Measurements from ENCODE around the gene SPTSSB. TPM values are rescaled to one million over a fixed set of nuclear protein-coding genes. Genes with fewer than 3 reads are reported as not detected.

SPTSSB gene
- total and polyA plus RNA-seq, 11 donors, result 0.09 to 0.58 (median 0.36) TPM; not detected in 5

DNA sequence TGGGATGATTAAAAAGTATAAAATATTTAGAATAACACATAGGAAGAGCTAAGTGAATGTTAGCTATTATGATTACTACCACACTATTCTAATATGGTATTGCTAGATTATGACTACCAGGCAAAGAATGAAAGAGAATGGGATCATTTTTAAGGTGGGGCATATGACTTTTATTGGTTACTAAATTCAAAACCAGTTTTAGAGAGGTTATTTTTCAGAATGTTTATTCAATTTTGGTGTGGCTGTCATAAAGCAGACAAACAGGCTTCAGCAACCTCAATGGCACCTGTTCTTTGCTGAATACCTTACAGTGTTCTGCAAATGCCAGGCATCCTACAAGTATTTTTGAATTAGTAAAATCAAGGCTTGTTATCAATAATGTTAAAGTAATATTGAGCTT lies 12.8 kb downstream of the SPTSSB start:
- ATAC-seq, result no peak
- Histone ChIP-seq H3K4me1 (no peaks in the 10 kb centered on the region), H3K36me3 (no peaks in the 10 kb centered on the region), H3K27ac (no peak overlapping the region), H3K9me3 (no peaks in the 10 kb centered on the region), H3K4me3 (no peak overlapping the region), H3K27me3 (peaks cover 0 to 3% (median 0%) of the 10 kb centered on the region in 9 donors)
- TF ChIP-seq, protein P1, sequence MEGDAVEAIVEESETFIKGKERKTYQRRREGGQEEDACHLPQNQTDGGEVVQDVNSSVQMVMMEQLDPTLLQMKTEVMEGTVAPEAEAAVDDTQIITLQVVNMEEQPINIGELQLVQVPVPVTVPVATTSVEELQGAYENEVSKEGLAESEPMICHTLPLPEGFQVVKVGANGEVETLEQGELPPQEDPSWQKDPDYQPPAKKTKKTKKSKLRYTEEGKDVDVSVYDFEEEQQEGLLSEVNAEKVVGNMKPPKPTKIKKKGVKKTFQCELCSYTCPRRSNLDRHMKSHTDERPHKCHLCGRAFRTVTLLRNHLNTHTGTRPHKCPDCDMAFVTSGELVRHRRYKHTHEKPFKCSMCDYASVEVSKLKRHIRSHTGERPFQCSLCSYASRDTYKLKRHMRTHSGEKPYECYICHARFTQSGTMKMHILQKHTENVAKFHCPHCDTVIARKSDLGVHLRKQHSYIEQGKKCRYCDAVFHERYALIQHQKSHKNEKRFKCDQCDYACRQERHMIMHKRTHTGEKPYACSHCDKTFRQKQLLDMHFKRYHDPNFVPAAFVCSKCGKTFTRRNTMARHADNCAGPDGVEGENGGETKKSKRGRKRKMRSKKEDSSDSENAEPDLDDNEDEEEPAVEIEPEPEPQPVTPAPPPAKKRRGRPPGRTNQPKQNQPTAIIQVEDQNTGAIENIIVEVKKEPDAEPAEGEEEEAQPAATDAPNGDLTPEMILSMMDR (IDR thresholded peaks at IDR 0.05), result no peak
- no peak for TF ChIP-seq POLR2A (IDR thresholded peaks at IDR 0.05)
- intact Hi-C loops (cut with DNase I), result no loop called here
- no peak for DNase-seq

DNA sequence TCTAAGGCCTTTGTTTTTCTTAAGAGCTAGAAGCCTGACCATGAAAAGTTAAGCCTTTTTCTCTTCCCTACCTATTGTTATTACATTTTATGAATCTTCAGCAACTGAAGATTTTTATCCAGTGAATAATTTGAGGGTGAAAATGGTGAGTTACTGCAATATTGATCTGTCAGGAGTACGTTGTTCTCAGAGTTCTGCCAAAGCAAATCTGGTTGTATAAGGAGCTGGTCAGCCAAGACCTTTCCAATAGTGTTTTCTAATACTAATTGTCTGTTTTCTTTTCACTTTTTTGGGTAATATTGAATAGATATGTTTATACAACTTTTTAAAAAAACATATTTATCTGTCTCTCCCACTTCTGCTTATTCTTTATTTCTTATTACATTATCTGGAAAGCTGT lies 15.0 kb downstream of the SPTSSB start:
- H3K27ac ChIP-seq, result no peak overlapping the region
- no peaks in the 10 kb centered on the region for H3K4me1 ChIP-seq
- WGBS, 4 donors, result 79 to 88% (median 82%) methylated on average over 1 of the region's 1 CpG
- TF ChIP-seq POLR2A (IDR thresholded peaks at IDR 0.05), result no peak
- TF ChIP-seq, protein P1 (IDR thresholded peaks at IDR 0.05), result no peak
- DNase-seq, result no peak
- H3K27me3 ChIP-seq, result no peaks in the 10 kb centered on the region
- H3K9me3 ChIP-seq, result no peaks in the 10 kb centered on the region
- no peak for ATAC-seq
- H3K4me3 ChIP-seq, result no peak overlapping the region
- H3K36me3 ChIP-seq, result no peaks in the 10 kb centered on the region
- intact Hi-C loops (cut with DNase I), result no loop called here

DNA sequence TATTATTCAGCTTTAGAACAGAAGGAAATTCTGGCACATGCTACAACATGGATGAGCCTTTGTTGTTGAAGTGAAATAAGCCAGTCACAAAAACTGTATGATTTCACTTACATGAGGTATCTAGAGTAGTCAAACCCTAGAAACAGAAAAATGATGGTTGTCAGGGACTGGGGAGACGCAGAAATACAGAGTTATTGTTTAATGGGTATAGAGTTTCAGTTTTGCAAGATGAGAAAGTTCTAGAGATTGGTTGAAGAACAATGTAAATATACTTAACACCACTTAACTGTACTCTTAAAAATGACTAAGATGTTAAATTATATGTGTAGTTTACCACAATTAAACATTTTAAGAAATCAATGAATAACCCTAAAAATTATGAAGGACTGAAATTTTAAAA lies 15.8 kb downstream of the SPTSSB start:
- no peak overlapping the region for H3K4me3 ChIP-seq
- DNase-seq (no peak), ATAC-seq (no peak)
- H3K9me3 ChIP-seq, result no peaks in the 10 kb centered on the region
- H3K36me3 ChIP-seq, result no peaks in the 10 kb centered on the region
- 79 to 88% (median 86%) methylated on average over 1 of the region's 1 CpG for WGBS, 4 donors
- H3K4me1 ChIP-seq, result no peaks in the 10 kb centered on the region
- H3K27me3 ChIP-seq, result no peaks in the 10 kb centered on the region
- intact Hi-C loops (cut with DNase I), result no loop called here
- no peak overlapping the region for H3K27ac ChIP-seq
- TF ChIP-seq, protein P1 (IDR thresholded peaks at IDR 0.05), result no peak

DNA sequence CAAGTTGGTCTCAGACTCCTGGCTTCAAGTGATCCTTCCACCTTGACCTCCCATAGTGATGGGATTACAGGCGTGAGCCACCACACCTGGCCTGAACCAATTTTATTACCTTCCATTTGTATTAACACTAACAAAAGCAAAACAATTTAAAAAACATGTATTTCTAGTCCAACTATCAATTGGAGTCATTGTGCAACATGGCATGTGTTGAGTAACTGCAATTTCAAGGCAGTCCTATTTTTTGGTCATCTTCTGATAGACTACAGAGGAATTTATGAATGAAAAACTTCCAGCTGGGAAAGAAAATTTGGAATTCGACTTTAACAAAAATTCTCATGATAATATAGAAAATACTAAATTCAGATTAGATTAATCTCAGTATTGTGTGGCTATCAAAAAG lies 16.8 kb downstream of the SPTSSB start:
- Histone ChIP-seq H3K27me3 (no peaks in the 10 kb centered on the region), H3K27ac (no peak overlapping the region), H3K4me1 (peaks cover 0 to 2% (median 0%) of the 10 kb centered on the region in 12 donors), H3K4me3 (no peak overlapping the region), H3K9me3 (no peaks in the 10 kb centered on the region), H3K36me3 (no peaks in the 10 kb centered on the region)
- TF ChIP-seq, protein P1 (IDR thresholded peaks at IDR 0.05), result no peak
- TF ChIP-seq POLR2A (IDR thresholded peaks at IDR 0.05), result no peak
- WGBS, 4 donors, result 64 to 77% (median 72%) methylated on average over 2 of the region's 2 CpGs
- intact Hi-C loops (cut with DNase I), result no loop called here
- ATAC-seq (no peak), DNase-seq (no peak)
